ENCODE results near the gene SIPA1L3.

- TF ChIP-seq, protein P1, sequence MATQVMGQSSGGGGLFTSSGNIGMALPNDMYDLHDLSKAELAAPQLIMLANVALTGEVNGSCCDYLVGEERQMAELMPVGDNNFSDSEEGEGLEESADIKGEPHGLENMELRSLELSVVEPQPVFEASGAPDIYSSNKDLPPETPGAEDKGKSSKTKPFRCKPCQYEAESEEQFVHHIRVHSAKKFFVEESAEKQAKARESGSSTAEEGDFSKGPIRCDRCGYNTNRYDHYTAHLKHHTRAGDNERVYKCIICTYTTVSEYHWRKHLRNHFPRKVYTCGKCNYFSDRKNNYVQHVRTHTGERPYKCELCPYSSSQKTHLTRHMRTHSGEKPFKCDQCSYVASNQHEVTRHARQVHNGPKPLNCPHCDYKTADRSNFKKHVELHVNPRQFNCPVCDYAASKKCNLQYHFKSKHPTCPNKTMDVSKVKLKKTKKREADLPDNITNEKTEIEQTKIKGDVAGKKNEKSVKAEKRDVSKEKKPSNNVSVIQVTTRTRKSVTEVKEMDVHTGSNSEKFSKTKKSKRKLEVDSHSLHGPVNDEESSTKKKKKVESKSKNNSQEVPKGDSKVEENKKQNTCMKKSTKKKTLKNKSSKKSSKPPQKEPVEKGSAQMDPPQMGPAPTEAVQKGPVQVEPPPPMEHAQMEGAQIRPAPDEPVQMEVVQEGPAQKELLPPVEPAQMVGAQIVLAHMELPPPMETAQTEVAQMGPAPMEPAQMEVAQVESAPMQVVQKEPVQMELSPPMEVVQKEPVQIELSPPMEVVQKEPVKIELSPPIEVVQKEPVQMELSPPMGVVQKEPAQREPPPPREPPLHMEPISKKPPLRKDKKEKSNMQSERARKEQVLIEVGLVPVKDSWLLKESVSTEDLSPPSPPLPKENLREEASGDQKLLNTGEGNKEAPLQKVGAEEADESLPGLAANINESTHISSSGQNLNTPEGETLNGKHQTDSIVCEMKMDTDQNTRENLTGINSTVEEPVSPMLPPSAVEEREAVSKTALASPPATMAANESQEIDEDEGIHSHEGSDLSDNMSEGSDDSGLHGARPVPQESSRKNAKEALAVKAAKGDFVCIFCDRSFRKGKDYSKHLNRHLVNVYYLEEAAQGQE (tag by site-specific recombination; IDR thresholded peaks at IDR 0.05), result no peak
- TF ChIP-seq, protein P2, sequence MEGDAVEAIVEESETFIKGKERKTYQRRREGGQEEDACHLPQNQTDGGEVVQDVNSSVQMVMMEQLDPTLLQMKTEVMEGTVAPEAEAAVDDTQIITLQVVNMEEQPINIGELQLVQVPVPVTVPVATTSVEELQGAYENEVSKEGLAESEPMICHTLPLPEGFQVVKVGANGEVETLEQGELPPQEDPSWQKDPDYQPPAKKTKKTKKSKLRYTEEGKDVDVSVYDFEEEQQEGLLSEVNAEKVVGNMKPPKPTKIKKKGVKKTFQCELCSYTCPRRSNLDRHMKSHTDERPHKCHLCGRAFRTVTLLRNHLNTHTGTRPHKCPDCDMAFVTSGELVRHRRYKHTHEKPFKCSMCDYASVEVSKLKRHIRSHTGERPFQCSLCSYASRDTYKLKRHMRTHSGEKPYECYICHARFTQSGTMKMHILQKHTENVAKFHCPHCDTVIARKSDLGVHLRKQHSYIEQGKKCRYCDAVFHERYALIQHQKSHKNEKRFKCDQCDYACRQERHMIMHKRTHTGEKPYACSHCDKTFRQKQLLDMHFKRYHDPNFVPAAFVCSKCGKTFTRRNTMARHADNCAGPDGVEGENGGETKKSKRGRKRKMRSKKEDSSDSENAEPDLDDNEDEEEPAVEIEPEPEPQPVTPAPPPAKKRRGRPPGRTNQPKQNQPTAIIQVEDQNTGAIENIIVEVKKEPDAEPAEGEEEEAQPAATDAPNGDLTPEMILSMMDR (tag by site-specific recombination; IDR thresholded peaks at IDR 0.05), result no peak
- no peak for TF ChIP-seq ZNF560 (tag by site-specific recombination; IDR thresholded peaks at IDR 0.05; ENCODE audit: borderline replicate concordance)
- TF ChIP-seq PRDM1 (tag by site-specific recombination; IDR thresholded peaks at IDR 0.05), result no peak
- TF ChIP-seq SCRT1 (tag by site-specific recombination; IDR thresholded peaks at IDR 0.05; ENCODE audit: borderline replicate concordance), result no peak
These were observed 287.2 kb downstream of the SIPA1L3 start for GRCh38 chr19:38194061-38194701.
